Neuronal stem cell (in vitro differentiated cells): ENCODE results near the gene FAAP100.

Experiments used
- DNase-seq: peaks from one replicate; pipeline ENCODE4 v3.0.0-alpha.2; 2013; ENCODE audit warnings: low spot score
- H2AFZ ChIP-seq: one replicate; pipeline ENCODE4 v1.6.1; 2013; ENCODE audit warnings: mild to moderate bottlenecking, low read length, inconsistent platforms
- H2AK5ac ChIP-seq: 2 replicates; pipeline ENCODE4 v1.6.1; 2013; ENCODE audit warnings: low read depth, mild to moderate bottlenecking, inconsistent platforms, low read length, moderate library complexity, mixed read lengths
- H2BK120ac ChIP-seq: 2 replicates; pipeline ENCODE4 v1.6.1; 2013; ENCODE audit warnings: low read depth, mild to moderate bottlenecking, inconsistent platforms, low read length, moderate library complexity, mixed read lengths
- H2BK12ac ChIP-seq: one replicate; pipeline ENCODE4 v1.6.1; 2013; ENCODE audit warnings: low read length, inconsistent platforms
- H2BK15ac ChIP-seq: 2 replicates; pipeline ENCODE4 v1.6.1; 2013; ENCODE audit warnings: mild to moderate bottlenecking, low read length, inconsistent platforms, mixed read lengths
- H2BK5ac ChIP-seq: one replicate; pipeline ENCODE4 v1.6.1; 2013; ENCODE audit warnings: inconsistent platforms, mild to moderate bottlenecking, low read length, moderate library complexity
- H3K14ac ChIP-seq: one replicate; pipeline ENCODE4 v1.6.1; 2013; ENCODE audit warnings: low read length, inconsistent platforms
- H3K18ac ChIP-seq: 2 replicates; pipeline ENCODE4 v1.6.1; 2013; ENCODE audit warnings: low read length, inconsistent platforms
- H3K23ac ChIP-seq: 2 replicates; pipeline ENCODE4 v1.6.1; 2013; ENCODE audit warnings: low read depth, mild to moderate bottlenecking, mixed read lengths, low read length, inconsistent platforms; ENCODE audit not compliant: poor library complexity
- H3K27ac ChIP-seq: replicated peaks from 3 replicates; pipeline ENCODE4 v1.5.1; 2013; ENCODE audit warnings: low read length, inconsistent platforms
- H3K27me3 ChIP-seq, 3 experiments: 2 replicates each; pipeline ENCODE4 v1.6.1; 2013; ENCODE audit warnings: low read length in 3 of 3, mild to moderate bottlenecking in 2 of 3, inconsistent platforms in 1 of 3, low read depth in 1 of 3, mixed read lengths in 1 of 3, moderate library complexity in 1 of 3; ENCODE audit not compliant: control insufficient read depth in 3 of 3, insufficient read depth in 3 of 3
- H3K36me3 ChIP-seq, 2 donors: replicated peaks in 1 of 2; 2 replicates each; pipeline ENCODE4 v1.6.1; 2013; ENCODE audit warnings: low read length in 2 of 2; ENCODE audit not compliant: control insufficient read depth in 2 of 2, insufficient read depth in 2 of 2
- H3K4ac ChIP-seq: 2 replicates; pipeline ENCODE4 v1.6.1; 2013; ENCODE audit warnings: inconsistent platforms, mild to moderate bottlenecking, low read length, moderate library complexity
- H3K4me1 ChIP-seq, 2 donors: 1 replicate in 1 of 2; 2 replicates in 1 of 2; pipeline ENCODE4 v1.6.1; 2013; ENCODE audit warnings: low read length in 2 of 2, low read depth in 1 of 2; ENCODE audit not compliant: control insufficient read depth in 2 of 2, insufficient read depth in 1 of 2
- H3K4me2 ChIP-seq: one replicate; pipeline ENCODE4 v1.6.1; 2013; ENCODE audit warnings: mild to moderate bottlenecking, low read length, inconsistent platforms; ENCODE audit not compliant: insufficient read depth, poor library complexity, severe bottlenecking
- H3K4me3 ChIP-seq, 2 donors: 2 replicates each; pipeline ENCODE4 v1.5.1; 2013; ENCODE audit warnings: low read length in 2 of 2, mild to moderate bottlenecking in 2 of 2, inconsistent platforms in 1 of 2, moderate library complexity in 1 of 2
- H3K79me1 ChIP-seq: one replicate; pipeline ENCODE4 v1.6.1; 2013; ENCODE audit warnings: low read depth, mild to moderate bottlenecking, inconsistent platforms, low read length, moderate library complexity
- H3K9ac ChIP-seq: one replicate; pipeline ENCODE4 v1.6.1; 2013; ENCODE audit warnings: mild to moderate bottlenecking, low read depth, low read length, inconsistent platforms; ENCODE audit not compliant: poor library complexity
- H3K9me3 ChIP-seq, 2 donors: replicated peaks in 1 of 2; 2 replicates each; pipeline versions ENCODE3 to v1.6.1; 2013; ENCODE audit warnings: low read length in 2 of 2, mild to moderate bottlenecking in 2 of 2, inconsistent platforms in 1 of 2, low read depth in 1 of 2, mixed read lengths in 1 of 2, moderate library complexity in 1 of 2; ENCODE audit not compliant: control insufficient read depth in 2 of 2, insufficient read depth in 1 of 2
- H4K8ac ChIP-seq: one replicate; pipeline ENCODE4 v1.6.1; 2013; ENCODE audit warnings: low read depth, mild to moderate bottlenecking, inconsistent platforms, low read length, moderate library complexity
- H4K91ac ChIP-seq: one replicate; pipeline ENCODE4 v1.6.1; 2013; ENCODE audit warnings: low read length, low read depth, mild to moderate bottlenecking, inconsistent platforms; ENCODE audit not compliant: poor library complexity
- WGBS, 2 donors: extraction: QIAGEN DNeasy Blood & Tissue Kit; methylation state at CpG; one replicate each; pipeline ENCODE4 v1.1.7; 2013; ENCODE audit warnings: missing lambda C conversion rate in 2 of 2, mixed read lengths in 1 of 2; ENCODE audit not compliant: insufficient read length in 2 of 2, insufficient replicate concordance in 1 of 2; ENCODE audit errors: extremely low coverage in 2 of 2; 5-methylcytosine and 5-hydroxymethylcytosine counted together

Gene FAAP100

DNA sequence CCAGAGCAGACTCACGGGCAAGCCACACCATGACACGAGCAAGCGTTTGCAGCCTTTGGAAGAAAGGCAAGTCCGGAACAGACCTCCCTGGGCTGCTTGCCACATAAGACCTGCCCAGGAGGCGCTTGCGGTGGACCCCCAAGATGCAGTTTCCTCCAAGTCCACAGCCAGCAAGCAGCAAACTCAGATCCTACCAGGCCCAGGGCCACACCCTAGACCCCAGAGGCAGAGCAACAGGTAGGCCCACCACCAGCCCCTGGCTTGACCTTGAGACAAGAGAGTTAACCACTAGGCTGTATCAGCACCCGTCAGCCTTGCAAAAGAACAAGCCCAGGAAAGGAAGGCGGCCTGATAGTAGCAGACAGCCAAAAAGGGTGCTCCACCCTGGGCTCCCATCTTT is 2.3 kb downstream of the FAAP100 start:
- no peak overlapping the region for H2BK12ac ChIP-seq
- no peak overlapping the region for H3K14ac ChIP-seq
- H3K27me3 ChIP-seq = no peaks in the 10 kb centered on the region
- no peak overlapping the region for H3K9ac ChIP-seq
- WGBS, 2 donors = no CpG with 5 or more reads among the region's 8 CpGs
- H4K91ac ChIP-seq = no peak overlapping the region
- H3K9me3 ChIP-seq = no peaks in the 10 kb centered on the region
- no peak overlapping the region for H2BK120ac ChIP-seq
- H2AFZ ChIP-seq = no peak overlapping the region
- no peak overlapping the region for H3K4me3 ChIP-seq
- no peak overlapping the region for H2AK5ac ChIP-seq
- DNase-seq = no peak
- H2BK15ac ChIP-seq = no peak overlapping the region
- H3K23ac ChIP-seq = no peak overlapping the region
- no peak overlapping the region for H2BK5ac ChIP-seq
- no peak overlapping the region for H3K4ac ChIP-seq
- no peak overlapping the region for H3K18ac ChIP-seq
- H3K36me3 ChIP-seq = peaks cover 40 to 51% of the 10 kb centered on the region in 2 donors
- H3K4me2 ChIP-seq = no peak overlapping the region
- H3K4me1 ChIP-seq = peaks cover 14 to 17% of the 10 kb centered on the region in 2 donors
- no peak overlapping the region for H4K8ac ChIP-seq
- no peak overlapping the region for H3K27ac ChIP-seq
- H3K79me1 ChIP-seq = peaks cover 22% of the 10 kb centered on the region

DNA sequence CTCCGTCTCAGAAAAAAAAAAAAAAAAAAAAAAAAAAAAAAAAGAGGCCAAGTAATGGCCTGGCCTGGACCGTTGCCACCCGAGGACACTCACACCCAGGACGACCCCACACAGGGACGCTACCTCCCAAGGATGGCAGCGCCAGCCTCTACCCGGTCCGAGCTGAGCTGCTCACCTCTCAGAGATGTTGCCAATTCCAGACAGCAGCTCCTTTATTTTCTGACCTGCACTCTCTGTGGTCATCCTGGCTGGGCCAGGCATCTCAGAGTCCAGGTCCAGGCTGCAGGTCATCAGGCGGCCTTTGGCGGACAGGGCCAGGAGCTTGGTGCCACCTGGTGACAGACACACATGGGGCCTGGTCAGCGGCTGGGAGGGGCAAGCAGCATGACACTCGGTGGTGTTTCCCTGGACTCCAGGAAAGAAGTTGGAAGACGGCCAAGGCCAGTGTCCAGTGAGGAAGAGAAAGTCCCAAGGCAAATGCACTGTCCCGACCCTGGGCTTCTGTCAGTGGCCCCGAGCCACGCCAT is 3.1 kb downstream of the FAAP100 start:
- no peak overlapping the region for H2BK5ac ChIP-seq
- no peak overlapping the region for H2BK12ac ChIP-seq
- H3K9ac ChIP-seq = no peak overlapping the region
- H2BK15ac ChIP-seq = no peak overlapping the region
- H2BK120ac ChIP-seq = no peak overlapping the region
- no peak overlapping the region for H4K8ac ChIP-seq
- peaks cover 14 to 17% of the 10 kb centered on the region in 2 donors for H3K4me1 ChIP-seq
- no peak overlapping the region for H3K4me2 ChIP-seq
- no peak overlapping the region for H3K4me3 ChIP-seq
- no peak for DNase-seq
- no peak overlapping the region for H3K4ac ChIP-seq
- H3K18ac ChIP-seq = no peak overlapping the region
- no peak overlapping the region for H3K23ac ChIP-seq
- no peak overlapping the region for H4K91ac ChIP-seq
- H3K14ac ChIP-seq = no peak overlapping the region
- H3K79me1 ChIP-seq = peaks cover 22% of the 10 kb centered on the region
- H3K9me3 ChIP-seq = no peaks in the 10 kb centered on the region
- H2AK5ac ChIP-seq = no peak overlapping the region
- peaks cover 44 to 57% of the 10 kb centered on the region in 2 donors for H3K36me3 ChIP-seq
- WGBS, 2 donors = no CpG with 5 or more reads among the region's 16 CpGs
- no peak overlapping the region for H2AFZ ChIP-seq
- H3K27ac ChIP-seq = no peak overlapping the region
- no peaks in the 10 kb centered on the region for H3K27me3 ChIP-seq

DNA sequence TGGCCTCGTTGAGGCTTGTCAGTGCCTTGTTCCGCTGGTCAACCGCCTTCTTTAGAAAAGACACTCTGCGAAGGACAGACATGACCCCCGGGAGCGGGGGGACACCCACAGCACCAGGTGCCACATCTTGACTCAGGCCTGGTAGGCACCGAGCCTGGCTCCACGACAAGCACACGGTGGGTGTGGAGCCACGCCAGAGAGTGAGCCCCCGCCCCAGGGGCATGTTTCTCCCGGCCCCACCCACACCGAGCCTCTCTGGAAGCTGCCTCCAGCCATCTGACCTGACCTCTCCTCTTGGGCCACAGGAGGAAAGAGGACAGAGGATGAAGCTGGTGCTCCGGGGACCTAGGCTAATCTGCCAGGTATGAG is 4.6 kb downstream of the FAAP100 start:
- H4K91ac ChIP-seq = no peak overlapping the region
- H3K9ac ChIP-seq = no peak overlapping the region
- no peak overlapping the region for H2BK12ac ChIP-seq
- no peak overlapping the region for H2BK15ac ChIP-seq
- H2AK5ac ChIP-seq = no peak overlapping the region
- no peak overlapping the region for H3K18ac ChIP-seq
- H3K4me1 ChIP-seq = peaks cover 8% of the 10 kb centered on the region in 2 donors
- no peak overlapping the region for H2AFZ ChIP-seq
- no CpG with 5 or more reads among the region's 14 CpGs for WGBS, 2 donors
- no peak overlapping the region for H3K23ac ChIP-seq
- no peak for DNase-seq
- peak overlapping the region in 1 of 2 donors; percentile 16 for H3K4me3 ChIP-seq
- no peak overlapping the region for H4K8ac ChIP-seq
- no peak overlapping the region for H3K4me2 ChIP-seq
- H3K4ac ChIP-seq = no peak overlapping the region
- H3K27me3 ChIP-seq = no peaks in the 10 kb centered on the region
- no peak overlapping the region for H2BK5ac ChIP-seq
- H2BK120ac ChIP-seq = no peak overlapping the region
- no peak overlapping the region for H3K14ac ChIP-seq
- H3K36me3 ChIP-seq = peaks cover 53 to 72% of the 10 kb centered on the region in 2 donors
- H3K9me3 ChIP-seq = no peaks in the 10 kb centered on the region
- H3K79me1 ChIP-seq = peaks cover 27% of the 10 kb centered on the region
- no peak overlapping the region for H3K27ac ChIP-seq

DNA sequence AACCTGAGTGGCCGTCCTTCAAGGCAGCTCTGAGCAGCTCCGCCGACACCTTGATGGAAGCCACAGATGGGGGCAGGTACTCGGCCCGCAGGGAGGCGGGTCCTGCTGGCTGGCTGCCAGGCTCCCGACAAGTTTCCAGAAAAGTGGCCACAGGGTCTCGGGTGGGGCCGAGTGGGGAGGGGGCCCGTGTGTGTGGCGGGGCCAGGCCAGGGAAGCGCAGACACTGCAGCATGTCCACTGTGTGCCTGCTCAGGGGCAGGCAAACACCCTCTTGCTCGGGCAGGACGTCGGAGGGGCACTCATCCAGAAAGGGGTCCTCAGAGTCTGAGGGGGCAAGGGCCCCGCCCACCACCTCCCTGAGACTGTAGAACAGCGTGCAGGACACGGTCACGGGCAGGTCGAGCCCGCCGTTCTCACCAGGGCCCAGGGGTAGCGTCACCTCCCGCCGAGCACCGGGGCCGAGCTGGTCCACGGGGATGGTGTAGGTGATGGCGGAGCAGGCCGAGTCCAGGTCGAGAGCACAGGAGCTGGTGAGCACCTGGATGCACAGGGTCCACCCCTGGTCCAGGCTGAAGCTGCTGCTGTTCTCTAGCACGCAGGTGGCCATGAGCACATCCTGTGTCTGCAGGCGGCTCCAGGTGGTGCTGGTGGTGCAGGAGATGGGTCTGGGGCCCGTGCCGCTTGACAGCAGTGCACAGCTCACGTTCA is 5.1 kb downstream of the FAAP100 start:
- Histone ChIP-seq H2AFZ (no peak overlapping the region), H2BK5ac (peak overlapping the region; percentile 39), H2BK12ac (no peak overlapping the region), H3K27ac (no peak overlapping the region), H3K18ac (no peak overlapping the region), H3K27me3 (no peaks in the 10 kb centered on the region), H2BK15ac (no peak overlapping the region), H3K4me1 (peaks cover 8% of the 10 kb centered on the region in 2 donors), H2AK5ac (no peak overlapping the region), H3K14ac (no peak overlapping the region), H3K9me3 (no peaks in the 10 kb centered on the region), H3K79me1 (peaks cover 27% of the 10 kb centered on the region), H2BK120ac (no peak overlapping the region), H3K23ac (peak overlapping the region; percentile 55), H3K4me2 (no peak overlapping the region), H3K9ac (no peak overlapping the region), H4K8ac (no peak overlapping the region), H3K4me3 (peak overlapping the region in 1 of 2 donors; percentile 16), H4K91ac (no peak overlapping the region), H3K4ac (no peak overlapping the region), H3K36me3 (peaks cover 56 to 78% of the 10 kb centered on the region in 2 donors)
- no CpG with 5 or more reads among the region's 36 CpGs for WGBS, 2 donors
- no peak for DNase-seq
